Endothelial cell (in vitro differentiated cells): ENCODE measurements around the gene ABHD16B. TPM values are rescaled to one million over a fixed set of nuclear protein-coding genes. Genes with fewer than 3 reads are reported as not detected.

Source experiments
- DNase-seq: peaks from one replicate; pipeline ENCODE4 v3.0.0; 2021; ENCODE audit warnings: low spot score
- H3K27ac Mint-ChIP-seq: one replicate; pipeline ENCODE4 v1.8.0; 2021; ENCODE audit warnings: mixed read lengths, inconsistent platforms; ENCODE audit not compliant: unreplicated experiment
- H3K27me3 Mint-ChIP-seq: one replicate; pipeline ENCODE4 v1.8.0; 2021; ENCODE audit warnings: mild to moderate bottlenecking, moderate library complexity, mixed read lengths, inconsistent platforms; ENCODE audit not compliant: unreplicated experiment
- H3K36me3 Mint-ChIP-seq: one replicate; pipeline ENCODE4 v1.8.0; 2021; ENCODE audit warnings: mild to moderate bottlenecking, low read depth, mixed read lengths, inconsistent platforms; ENCODE audit not compliant: unreplicated experiment
- H3K4me1 Mint-ChIP-seq: one replicate; pipeline ENCODE4 v1.8.0; 2021; ENCODE audit warnings: mild to moderate bottlenecking, mixed read lengths, inconsistent platforms; ENCODE audit not compliant: unreplicated experiment
- H3K4me3 Mint-ChIP-seq: one replicate; pipeline ENCODE4 v1.8.0; 2021; ENCODE audit warnings: mild to moderate bottlenecking, mixed read lengths, inconsistent platforms; ENCODE audit not compliant: unreplicated experiment
- H3K9me3 Mint-ChIP-seq: one replicate; pipeline ENCODE4 v1.8.0; 2021; ENCODE audit warnings: mixed read lengths, inconsistent platforms; ENCODE audit not compliant: unreplicated experiment
- total RNA-seq: library from RNA; stranded (reverse); fragmentation: NEBNext Ultra II Directional; extraction: Animal tissue kit (Norgen Biotek cat#: 25700); gene quantifications from one replicate; pipeline ENCODE4 v1.2.1, GENCODE V29; 2021; ENCODE audit not compliant: unreplicated experiment
- TF ChIP-seq, protein P1 (sequence below): fragments of 200-600 bp; sonication (generic); IDR thresholded peaks from one replicate; pipeline ENCODE4 v1.5.0; 2021; ENCODE audit warnings: antibody characterized with exemption; ENCODE audit not compliant: unreplicated experiment

Gene ABHD16B
- total RNA-seq, 1 donor from 2014 or later: not detected

DNA sequence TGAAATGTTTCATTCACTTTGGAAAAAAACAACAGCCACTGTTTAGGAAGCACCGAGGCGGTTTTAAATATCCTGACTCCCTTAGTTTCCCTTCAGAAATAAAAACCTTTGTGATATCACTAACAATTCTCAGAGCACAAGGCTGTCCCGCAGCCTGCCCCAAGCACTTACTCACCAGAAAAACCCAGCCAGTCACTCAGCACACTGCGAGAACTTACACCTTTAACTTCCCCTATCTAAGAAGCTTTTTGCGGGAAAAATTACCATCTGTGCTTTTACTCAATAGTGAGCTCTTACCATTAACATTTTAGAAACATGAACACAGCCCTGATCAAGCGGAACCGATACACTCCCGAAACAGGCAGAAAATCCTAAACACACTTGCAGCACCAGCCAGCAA is 39.5 kb upstream of the ABHD16B start:
- peaks cover 4% of the 10 kb centered on the region for H3K36me3 Mint-ChIP-seq

DNA sequence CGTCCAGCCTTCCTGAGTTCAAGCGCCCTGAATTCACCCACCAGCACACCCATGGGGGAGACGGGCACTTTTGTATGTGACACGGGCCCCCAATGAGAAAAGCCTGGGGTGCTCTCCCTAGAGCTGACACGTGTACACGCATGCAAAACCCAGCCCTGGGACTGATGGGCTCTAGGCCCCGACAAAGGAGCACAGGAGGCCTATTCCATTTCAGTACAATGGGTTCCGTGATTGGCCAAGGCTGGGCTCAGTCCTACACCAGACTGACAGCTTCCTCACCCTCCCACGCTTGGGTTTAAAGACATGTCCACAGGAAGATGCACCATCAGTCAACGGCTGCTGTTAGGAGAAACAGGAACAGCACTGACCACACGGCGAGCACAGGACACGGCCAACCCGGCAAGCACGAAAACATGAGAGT is 39.0 kb upstream of the ABHD16B start:
- TF ChIP-seq, protein P1, sequence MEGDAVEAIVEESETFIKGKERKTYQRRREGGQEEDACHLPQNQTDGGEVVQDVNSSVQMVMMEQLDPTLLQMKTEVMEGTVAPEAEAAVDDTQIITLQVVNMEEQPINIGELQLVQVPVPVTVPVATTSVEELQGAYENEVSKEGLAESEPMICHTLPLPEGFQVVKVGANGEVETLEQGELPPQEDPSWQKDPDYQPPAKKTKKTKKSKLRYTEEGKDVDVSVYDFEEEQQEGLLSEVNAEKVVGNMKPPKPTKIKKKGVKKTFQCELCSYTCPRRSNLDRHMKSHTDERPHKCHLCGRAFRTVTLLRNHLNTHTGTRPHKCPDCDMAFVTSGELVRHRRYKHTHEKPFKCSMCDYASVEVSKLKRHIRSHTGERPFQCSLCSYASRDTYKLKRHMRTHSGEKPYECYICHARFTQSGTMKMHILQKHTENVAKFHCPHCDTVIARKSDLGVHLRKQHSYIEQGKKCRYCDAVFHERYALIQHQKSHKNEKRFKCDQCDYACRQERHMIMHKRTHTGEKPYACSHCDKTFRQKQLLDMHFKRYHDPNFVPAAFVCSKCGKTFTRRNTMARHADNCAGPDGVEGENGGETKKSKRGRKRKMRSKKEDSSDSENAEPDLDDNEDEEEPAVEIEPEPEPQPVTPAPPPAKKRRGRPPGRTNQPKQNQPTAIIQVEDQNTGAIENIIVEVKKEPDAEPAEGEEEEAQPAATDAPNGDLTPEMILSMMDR: no peak
- Mint-ChIP-seq H3K27me3 (peaks cover 5% of the 10 kb centered on the region), H3K27ac (peak overlapping the region; percentile 70)

More for the DNA sequence above, 39.5 kb upstream of the ABHD16B start:
- peaks cover 5% of the 10 kb centered on the region for H3K27me3 Mint-ChIP-seq
- TF ChIP-seq, protein P1: no peak
- H3K4me1 Mint-ChIP-seq: peaks cover 24% of the 10 kb centered on the region
- no peaks in the 10 kb centered on the region for H3K9me3 Mint-ChIP-seq
- H3K27ac Mint-ChIP-seq: peak overlapping the region; percentile 76
- no peak for DNase-seq
- peak overlapping the region; percentile 47 for H3K4me3 Mint-ChIP-seq

DNA sequence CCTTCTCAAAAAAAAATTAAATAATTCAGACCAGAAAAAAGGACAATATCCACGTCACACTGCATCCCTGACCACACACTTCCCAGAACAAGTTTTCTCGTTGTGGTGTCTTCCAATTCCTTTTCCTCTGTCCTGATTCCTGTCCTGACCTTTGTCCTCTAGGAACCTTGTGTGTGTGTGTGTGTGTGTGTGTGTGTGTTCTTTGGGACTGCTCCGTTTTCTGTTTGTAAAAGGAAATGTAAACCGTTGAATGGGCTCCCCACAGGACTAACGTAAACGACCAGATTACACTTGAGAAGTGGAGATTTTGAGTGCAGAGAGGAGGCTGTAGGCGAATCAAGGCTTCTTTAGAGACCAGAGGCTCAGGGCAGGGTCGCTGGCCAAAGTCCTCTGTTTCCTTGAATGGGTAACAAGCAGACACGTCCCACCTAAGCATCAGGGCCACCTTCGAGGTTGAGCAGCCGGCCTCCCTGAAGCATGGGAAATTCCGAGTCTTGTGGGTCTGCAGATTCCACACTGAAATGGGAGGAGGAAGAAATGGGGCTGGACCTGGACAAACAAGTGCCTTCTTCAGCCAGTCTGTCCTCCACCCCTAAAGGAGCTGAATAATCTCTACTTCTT is 37.5 kb upstream of the ABHD16B start:
- no peak for DNase-seq
- H3K4me3 Mint-ChIP-seq: peak overlapping the region; percentile 21
- H3K27ac Mint-ChIP-seq: peak overlapping the region; percentile 28
- no peaks in the 10 kb centered on the region for H3K9me3 Mint-ChIP-seq
- TF ChIP-seq, protein P1: no peak
- peaks cover 34% of the 10 kb centered on the region for H3K4me1 Mint-ChIP-seq
- H3K27me3 Mint-ChIP-seq: peaks cover 4% of the 10 kb centered on the region
- H3K36me3 Mint-ChIP-seq: peaks cover 4% of the 10 kb centered on the region

More for the DNA sequence above, 39.0 kb upstream of the ABHD16B start:
- H3K36me3 Mint-ChIP-seq: peaks cover 4% of the 10 kb centered on the region
- H3K4me1 Mint-ChIP-seq: peaks cover 24% of the 10 kb centered on the region
- peak; percentile 38 for DNase-seq
- peak overlapping the region; percentile 47 for H3K4me3 Mint-ChIP-seq
- H3K9me3 Mint-ChIP-seq: no peaks in the 10 kb centered on the region

DNA sequence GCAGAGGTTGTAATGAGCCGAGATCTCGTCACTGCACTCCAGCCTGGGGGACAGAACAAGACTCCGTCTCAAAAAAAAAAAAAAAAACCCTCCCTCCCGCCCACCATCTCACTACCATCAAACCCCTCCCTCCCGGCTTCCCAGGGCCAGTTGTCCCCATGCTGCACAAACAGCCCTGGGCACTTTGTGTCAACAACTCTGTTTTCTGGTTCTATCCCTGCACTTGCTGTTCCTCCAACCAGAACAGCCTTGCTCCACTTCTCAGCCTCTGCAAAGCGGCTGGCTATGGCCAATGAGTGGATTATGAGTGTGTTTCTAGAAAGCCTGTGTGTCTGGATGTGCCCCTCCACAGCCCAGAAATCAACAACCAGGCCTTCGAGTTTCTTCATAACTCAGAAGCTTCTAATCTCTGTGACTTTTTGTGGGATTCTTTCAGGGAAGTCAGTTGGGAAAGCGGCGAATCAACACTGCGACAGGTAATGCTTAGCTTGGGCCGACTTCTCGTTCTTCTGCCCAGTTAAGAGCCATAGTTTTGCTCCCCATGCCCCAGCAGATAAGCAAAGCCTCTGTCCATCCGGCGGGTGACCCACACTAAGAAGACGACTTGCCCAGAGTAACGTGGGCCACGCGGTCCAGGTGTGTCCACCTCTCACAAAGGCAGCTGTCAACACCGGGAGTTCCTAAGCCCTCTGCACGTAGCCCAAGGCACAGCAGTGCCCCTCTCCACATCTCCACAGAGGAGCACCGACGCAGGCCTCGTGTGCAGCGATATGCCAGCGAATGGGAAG is 35.8 kb upstream of the ABHD16B start:
- Mint-ChIP-seq H3K4me3 (no peak overlapping the region), H3K27ac (no peak overlapping the region), H3K27me3 (peaks cover 13% of the 10 kb centered on the region), H3K9me3 (no peaks in the 10 kb centered on the region), H3K36me3 (peaks cover 15% of the 10 kb centered on the region), H3K4me1 (peaks cover 47% of the 10 kb centered on the region)
- DNase-seq: no peak
- TF ChIP-seq, protein P1: no peak

DNA sequence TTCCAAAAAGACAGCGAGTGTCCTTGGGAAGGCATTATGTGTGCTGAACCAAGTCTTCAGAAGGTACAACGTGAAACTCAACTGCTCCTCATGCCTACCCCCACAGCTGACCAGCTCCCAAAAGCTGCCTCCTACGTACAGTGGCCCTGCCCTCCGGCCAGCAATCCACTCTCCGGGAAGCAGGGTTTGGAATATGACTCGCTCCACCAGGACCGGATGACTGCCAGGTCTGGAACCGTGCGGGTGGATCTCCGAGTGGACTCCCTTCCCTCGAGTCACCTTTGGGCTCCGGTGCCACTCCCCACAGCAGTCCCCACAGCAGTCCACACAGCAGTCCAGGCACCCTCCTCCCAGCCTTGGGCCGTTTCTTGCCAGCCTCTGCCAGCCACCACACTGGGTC is 34.5 kb upstream of the ABHD16B start:
- peaks cover 13% of the 10 kb centered on the region for H3K36me3 Mint-ChIP-seq
- H3K4me1 Mint-ChIP-seq: peaks cover 46% of the 10 kb centered on the region
- DNase-seq: no peak
- TF ChIP-seq, protein P1: no peak
- H3K27ac Mint-ChIP-seq: no peak overlapping the region
- H3K4me3 Mint-ChIP-seq: no peak overlapping the region
- H3K27me3 Mint-ChIP-seq: peaks cover 13% of the 10 kb centered on the region
- H3K9me3 Mint-ChIP-seq: no peaks in the 10 kb centered on the region
